Thyroid gland (tissue), 4 donors: Measurements from ENCODE around the gene SCGB1D4.

ENCODE experiments used
- CTCF ChIP-seq, 6 experiments: fragments of 200-600 bp in 3 of 6; fragments of 450-650 bp in 3 of 6; sonication (generic) in 3 of 6; IDR thresholded peaks; one replicate each; pipeline ENCODE4 v1.5.1; 2016 to 2019; ENCODE audit warnings: antibody characterized with exemption in 6 of 6, mild to moderate bottlenecking in 2 of 6, inconsistent platforms in 1 of 6, moderate library complexity in 1 of 6
- POLR2A ChIP-seq, 2 donors: fragments of 450-650 bp; IDR thresholded peaks; one replicate each; pipeline ENCODE4 v1.6.1; 2017; ENCODE audit warnings: antibody characterized with exemption in 2 of 2, mild to moderate bottlenecking in 2 of 2, moderate library complexity in 1 of 2

GRCh38 chr11:62295504-62295903 lies 3.4 kb downstream of the SCGB1D4 start:
- TF ChIP-seq POLR2A (IDR thresholded peaks at IDR 0.05) (no peak), CTCF (IDR thresholded peaks at IDR 0.05) (no peak)
